Hematopoietic multipotent progenitor cell treated with erythropoietin and hydrocortisone succinate and interleukin-3 and kit ligand, for 6 days (in vitro differentiated cells): ENCODE data around the gene SIGLEC6.
A peak's percentile ranks its signal among the peaks of the same experiment; 100 is the strongest.
"Not testable (repeated sequence)": the region's sequence is repeated elsewhere in the genome, so short reads cannot be mapped to it uniquely, and the experiment has no call there.

Experiments
- DNase-seq: peaks from one replicate; pipeline ENCODE4 v3.0.0-alpha.2; 2015

The SIGLEC6 gene

GRCh38 chr19:51508059-51508733 is 23.3 kb downstream of the SIGLEC6 start:
- DNase-seq: peak; percentile 88

GRCh38 chr19:51507640-51508058 is 23.8 kb downstream of the SIGLEC6 start:
- no peak for DNase-seq

GRCh38 chr19:51507192-51507591 is 24.3 kb downstream of the SIGLEC6 start:
- no peak for DNase-seq

- no peak for DNase-seq
These were observed 25.6 kb downstream of the SIGLEC6 start for GRCh38 chr19:51505904-51506303.

- DNase-seq: no peak
These were observed 27.6 kb downstream of the SIGLEC6 start for GRCh38 chr19:51503896-51504295.

- no peak for DNase-seq
These were observed 28.1 kb downstream of the SIGLEC6 start for GRCh38 chr19:51503286-51503817.

GRCh38 chr19:51501594-51502263 is 29.7 kb downstream of the SIGLEC6 start, which contains the start of gene SIGLEC12:
SIGLEC12 (minus strand) TSS chr19:51501800; CDS start chr19:51501733, 67 bp downstream.
- peak; percentile 49 for DNase-seq

GRCh38 chr19:51500931-51501330 is 30.5 kb downstream of the SIGLEC6 start:
- not testable (repeated sequence) for DNase-seq

- no peak for DNase-seq
These were observed 33.8 kb downstream of the SIGLEC6 start for GRCh38 chr19:51497666-51498065.

GRCh38 chr19:51493776-51494175 is 37.7 kb downstream of the SIGLEC6 start:
- no peak for DNase-seq

- no peak for DNase-seq
These were observed 39.9 kb downstream of the SIGLEC6 start for GRCh38 chr19:51491586-51491985.

- no peak for DNase-seq
These were observed 40.8 kb downstream of the SIGLEC6 start for GRCh38 chr19:51490676-51491075.

- DNase-seq: no peak
These were observed 42.4 kb downstream of the SIGLEC6 start for GRCh38 chr19:51489113-51489512.

GRCh38 chr19:51488491-51488890 is 43.0 kb downstream of the SIGLEC6 start:
- no peak for DNase-seq

- DNase-seq: no peak
These were observed 45.4 kb downstream of the SIGLEC6 start for GRCh38 chr19:51485960-51486660.

GRCh38 chr19:51480590-51480989 is 50.9 kb downstream of the SIGLEC6 start:
- peak; percentile 75 for DNase-seq

GRCh38 chr19:51479531-51480331 is 51.7 kb downstream of the SIGLEC6 start:
- DNase-seq: no peak

- DNase-seq: no peak
These were observed 52.9 kb downstream of the SIGLEC6 start, which contains the start of gene CEACAM18 for GRCh38 chr19:51478381-51479234. CEACAM18 (plus strand) TSS chr19:51478539.

- DNase-seq: no peak
These were observed 54.1 kb downstream of the SIGLEC6 start for GRCh38 chr19:51477344-51477743.

GRCh38 chr19:51476164-51476563 is 55.3 kb downstream of the SIGLEC6 start:
- DNase-seq: no peak

GRCh38 chr19:51473009-51473707 is 58.3 kb downstream of the SIGLEC6 start:
- peak; percentile 96 for DNase-seq
